Mesothelial cell of epicardium (in vitro differentiated cells): Measurements from ENCODE around the gene GNG5. TPM values are rescaled to one million over a fixed set of nuclear protein-coding genes. Genes with fewer than 3 reads are reported as not detected.
"Not testable (repeated sequence)": the region's sequence is repeated elsewhere in the genome, so short reads cannot be mapped to it uniquely, and the experiment has no call there.

Source experiments
- DNase-seq, 2 experiments: peaks; one replicate each; pipeline ENCODE4 v3.0.0; 2021; ENCODE audit warnings: low spot score in 2 of 2; ENCODE audit not compliant: unreplicated experiment in 2 of 2
- H3K27ac Mint-ChIP-seq: 2 replicates; pipeline ENCODE4 v1.8.0; 2021; ENCODE audit warnings: mixed read lengths
- H3K27me3 Mint-ChIP-seq: 2 replicates; pipeline ENCODE4 v1.8.0; 2021; ENCODE audit warnings: low read depth, mixed read lengths
- H3K36me3 Mint-ChIP-seq: 2 replicates; pipeline ENCODE4 v1.8.0; 2021; ENCODE audit warnings: mixed read lengths
- H3K4me1 Mint-ChIP-seq: 2 replicates; pipeline ENCODE4 v1.8.0; 2021; ENCODE audit warnings: mixed read lengths
- H3K4me3 Mint-ChIP-seq: 2 replicates; pipeline ENCODE4 v1.8.0; 2021; ENCODE audit warnings: mild to moderate bottlenecking, moderate library complexity, mixed read lengths
- H3K9me3 Mint-ChIP-seq: 2 replicates; pipeline ENCODE4 v1.8.0; 2021; ENCODE audit warnings: mixed read lengths
- CTCF ChIP-seq: fragments of 200-600 bp; sonication (generic); IDR thresholded peaks from one replicate; pipeline ENCODE4 v1.5.0; 2021; ENCODE audit warnings: antibody characterized with exemption; ENCODE audit not compliant: unreplicated experiment
- total RNA-seq: library from RNA; stranded (reverse); gene quantifications from 3 replicates; pipeline ENCODE4 v1.2.1, GENCODE V29; 2021

The GNG5 gene
- total RNA-seq, 1 donor from 2014 or later: 93.7 TPM

GRCh38 chr1:84467298-84467697, 39.1 kb downstream of the GNG5 start:
- no peak for DNase-seq
- no peak for TF ChIP-seq CTCF
- H3K4me3 Mint-ChIP-seq: no peak overlapping the region
- H3K9me3 Mint-ChIP-seq: peaks cover 7% of the 10 kb centered on the region
- H3K27ac Mint-ChIP-seq: no peak overlapping the region
- H3K27me3 Mint-ChIP-seq: peaks cover 88% of the 10 kb centered on the region
- no peaks in the 10 kb centered on the region for H3K36me3 Mint-ChIP-seq
- no peaks in the 10 kb centered on the region for H3K4me1 Mint-ChIP-seq

- Mint-ChIP-seq H3K27me3 (peaks cover 75% of the 10 kb centered on the region), H3K9me3 (peaks cover 7% of the 10 kb centered on the region), H3K4me3 (no peak overlapping the region), H3K4me1 (no peaks in the 10 kb centered on the region), H3K27ac (no peak overlapping the region), H3K36me3 (no peaks in the 10 kb centered on the region)
- DNase-seq: no peak
- no peak for TF ChIP-seq CTCF
Observed at GRCh38 chr1:84462118-84462517, 44.3 kb downstream of the GNG5 start.

- Mint-ChIP-seq H3K36me3 (no peaks in the 10 kb centered on the region), H3K4me3 (no peak overlapping the region), H3K9me3 (peaks cover 10% of the 10 kb centered on the region), H3K4me1 (no peaks in the 10 kb centered on the region), H3K27ac (no peak overlapping the region), H3K27me3 (peaks cover 32% of the 10 kb centered on the region)
- DNase-seq: no peak
- TF ChIP-seq CTCF: no peak
Observed at GRCh38 chr1:84452436-84452835, 53.9 kb downstream of the GNG5 start.

GRCh38 chr1:84450910-84451309, 55.5 kb downstream of the GNG5 start:
- Mint-ChIP-seq H3K27ac (no peak overlapping the region), H3K4me3 (no peak overlapping the region), H3K9me3 (peaks cover 24% of the 10 kb centered on the region), H3K4me1 (no peaks in the 10 kb centered on the region), H3K27me3 (peaks cover 18% of the 10 kb centered on the region), H3K36me3 (no peaks in the 10 kb centered on the region)
- TF ChIP-seq CTCF: no peak
- DNase-seq: no peak

- not testable (repeated sequence) for DNase-seq, H3K36me3 Mint-ChIP-seq, H3K27ac Mint-ChIP-seq, H3K27me3 Mint-ChIP-seq, H3K4me1 Mint-ChIP-seq, H3K4me3 Mint-ChIP-seq
- peaks cover 34% of the 10 kb centered on the region for H3K9me3 Mint-ChIP-seq
Observed at GRCh38 chr1:84448704-84449103, 57.7 kb downstream of the GNG5 start.

Other genes with a start within 250 kb of the GNG5 start
- gene SAMD13, start 204.9 kb downstream of the GNG5 start, total RNA-seq: 3.6 to 4.5 TPM (median 3.9 TPM) in 3 replicates
- gene DNASE2B, start 108.1 kb downstream of the GNG5 start, total RNA-seq: not detected in 3 replicates
- gene RPF1, start 27.3 kb downstream of the GNG5 start, total RNA-seq: 23.2 to 28.2 TPM (median 26.1 TPM) in 3 replicates
- 0.82 to 1.3 TPM (median 1.2 TPM) in 3 replicates for gene SPATA1, start 195 bp downstream of the GNG5 start, total RNA-seq
- gene CTBS, start 67.9 kb upstream of the GNG5 start, total RNA-seq: 11.0 to 11.4 TPM (median 11.1 TPM) in 3 replicates
- gene SSX2IP, start 183.9 kb upstream of the GNG5 start, total RNA-seq: 18.2 to 21.3 TPM (median 20.5 TPM) in 3 replicates